ENCODE results near the gene SLC17A4. TPM values are rescaled to one million over a fixed set of nuclear protein-coding genes. Genes with fewer than 3 reads are reported as not detected.

SLC17A4 gene
- total and polyA plus RNA-seq, 2 experiments from 2014 or later, result not detected

DNA sequence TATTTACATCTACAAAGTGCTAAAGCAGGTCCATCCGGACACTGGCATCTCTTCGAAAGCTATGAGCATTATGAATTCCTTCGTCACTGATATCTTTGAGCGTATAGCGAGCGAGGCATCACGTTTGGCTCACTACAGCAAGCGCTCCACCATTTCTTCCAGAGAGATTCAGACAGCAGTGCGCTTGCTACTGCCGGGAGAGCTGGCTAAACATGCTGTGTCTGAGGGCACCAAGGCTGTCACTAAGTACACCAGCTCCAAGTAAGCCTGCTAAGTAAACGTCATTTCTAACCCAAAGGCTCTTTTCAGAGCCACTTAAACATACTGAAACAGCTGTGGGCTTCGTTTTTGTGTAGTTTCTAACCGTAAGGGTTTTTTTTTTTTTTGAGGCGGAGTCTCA lies 27.5 kb upstream of the SLC17A4 start (continued):
- TF ChIP-seq, protein P1, sequence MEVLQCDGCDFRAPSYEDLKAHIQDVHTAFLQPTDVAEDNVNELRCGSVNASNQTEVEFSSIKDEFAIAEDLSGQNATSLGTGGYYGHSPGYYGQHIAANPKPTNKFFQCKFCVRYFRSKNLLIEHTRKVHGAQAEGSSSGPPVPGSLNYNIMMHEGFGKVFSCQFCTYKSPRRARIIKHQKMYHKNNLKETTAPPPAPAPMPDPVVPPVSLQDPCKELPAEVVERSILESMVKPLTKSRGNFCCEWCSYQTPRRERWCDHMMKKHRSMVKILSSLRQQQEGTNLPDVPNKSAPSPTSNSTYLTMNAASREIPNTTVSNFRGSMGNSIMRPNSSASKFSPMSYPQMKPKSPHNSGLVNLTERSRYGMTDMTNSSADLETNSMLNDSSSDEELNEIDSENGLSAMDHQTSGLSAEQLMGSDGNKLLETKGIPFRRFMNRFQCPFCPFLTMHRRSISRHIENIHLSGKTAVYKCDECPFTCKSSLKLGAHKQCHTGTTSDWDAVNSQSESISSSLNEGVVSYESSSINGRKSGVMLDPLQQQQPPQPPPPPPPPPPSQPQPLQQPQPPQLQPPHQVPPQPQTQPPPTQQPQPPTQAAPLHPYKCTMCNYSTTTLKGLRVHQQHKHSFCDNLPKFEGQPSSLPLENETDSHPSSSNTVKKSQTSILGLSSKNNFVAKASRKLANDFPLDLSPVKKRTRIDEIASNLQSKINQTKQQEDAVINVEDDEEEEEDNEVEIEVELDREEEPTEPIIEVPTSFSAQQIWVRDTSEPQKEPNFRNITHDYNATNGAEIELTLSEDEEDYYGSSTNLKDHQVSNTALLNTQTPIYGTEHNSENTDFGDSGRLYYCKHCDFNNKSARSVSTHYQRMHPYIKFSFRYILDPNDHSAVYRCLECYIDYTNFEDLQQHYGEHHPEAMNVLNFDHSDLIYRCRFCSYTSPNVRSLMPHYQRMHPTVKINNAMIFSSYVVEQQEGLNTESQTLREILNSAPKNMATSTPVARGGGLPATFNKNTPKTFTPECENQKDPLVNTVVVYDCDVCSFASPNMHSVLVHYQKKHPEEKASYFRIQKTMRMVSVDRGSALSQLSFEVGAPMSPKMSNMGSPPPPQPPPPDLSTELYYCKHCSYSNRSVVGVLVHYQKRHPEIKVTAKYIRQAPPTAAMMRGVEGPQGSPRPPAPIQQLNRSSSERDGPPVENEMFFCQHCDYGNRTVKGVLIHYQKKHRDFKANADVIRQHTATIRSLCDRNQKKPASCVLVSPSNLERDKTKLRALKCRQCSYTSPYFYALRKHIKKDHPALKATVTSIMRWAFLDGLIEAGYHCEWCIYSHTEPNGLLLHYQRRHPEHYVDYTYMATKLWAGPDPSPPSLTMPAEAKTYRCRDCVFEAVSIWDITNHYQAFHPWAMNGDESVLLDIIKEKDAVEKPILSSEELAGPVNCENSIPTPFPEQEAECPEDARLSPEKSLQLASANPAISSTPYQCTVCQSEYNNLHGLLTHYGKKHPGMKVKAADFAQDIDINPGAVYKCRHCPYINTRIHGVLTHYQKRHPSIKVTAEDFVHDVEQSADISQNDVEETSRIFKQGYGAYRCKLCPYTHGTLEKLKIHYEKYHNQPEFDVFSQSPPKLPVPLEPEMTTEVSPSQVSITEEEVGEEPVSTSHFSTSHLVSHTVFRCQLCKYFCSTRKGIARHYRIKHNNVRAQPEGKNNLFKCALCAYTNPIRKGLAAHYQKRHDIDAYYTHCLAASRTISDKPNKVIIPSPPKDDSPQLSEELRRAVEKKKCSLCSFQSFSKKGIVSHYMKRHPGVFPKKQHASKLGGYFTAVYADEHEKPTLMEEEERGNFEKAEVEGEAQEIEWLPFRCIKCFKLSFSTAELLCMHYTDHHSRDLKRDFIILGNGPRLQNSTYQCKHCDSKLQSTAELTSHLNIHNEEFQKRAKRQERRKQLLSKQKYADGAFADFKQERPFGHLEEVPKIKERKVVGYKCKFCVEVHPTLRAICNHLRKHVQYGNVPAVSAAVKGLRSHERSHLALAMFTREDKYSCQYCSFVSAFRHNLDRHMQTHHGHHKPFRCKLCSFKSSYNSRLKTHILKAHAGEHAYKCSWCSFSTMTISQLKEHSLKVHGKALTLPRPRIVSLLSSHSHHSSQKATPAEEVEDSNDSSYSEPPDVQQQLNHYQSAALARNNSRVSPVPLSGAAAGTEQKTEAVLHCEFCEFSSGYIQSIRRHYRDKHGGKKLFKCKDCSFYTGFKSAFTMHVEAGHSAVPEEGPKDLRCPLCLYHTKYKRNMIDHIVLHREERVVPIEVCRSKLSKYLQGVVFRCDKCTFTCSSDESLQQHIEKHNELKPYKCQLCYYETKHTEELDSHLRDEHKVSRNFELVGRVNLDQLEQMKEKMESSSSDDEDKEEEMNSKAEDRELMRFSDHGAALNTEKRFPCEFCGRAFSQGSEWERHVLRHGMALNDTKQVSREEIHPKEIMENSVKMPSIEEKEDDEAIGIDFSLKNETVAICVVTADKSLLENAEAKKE (CRISPR knock-in tag; IDR thresholded peaks at IDR 0.05), result no peak
- no peak for TF ChIP-seq ZNF114 (CRISPR knock-in tag; IDR thresholded peaks at IDR 0.05)
- TF ChIP-seq JUNB (IDR thresholded peaks at IDR 0.05; ENCODE audit: unreplicated experiment), result no peak

DNA sequence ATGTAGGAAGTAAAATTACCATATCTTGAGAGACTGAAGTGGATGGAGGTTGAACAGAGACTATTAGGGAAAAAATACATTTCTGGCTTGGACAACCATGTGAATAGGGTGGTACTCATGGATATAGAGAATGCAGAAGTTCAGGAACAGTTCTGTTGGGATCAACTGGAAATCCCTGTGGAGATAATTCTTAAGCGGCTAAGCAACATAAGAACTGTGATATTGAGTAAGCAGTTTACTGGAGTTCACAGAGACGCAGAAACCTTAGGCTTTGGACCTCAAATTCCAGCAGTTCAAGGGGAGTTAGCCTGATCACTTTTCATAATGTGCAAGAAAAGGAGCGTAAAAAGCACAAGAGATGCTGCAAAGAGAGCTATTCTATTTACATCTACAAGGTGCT lies 23.6 kb upstream of the SLC17A4 start:
- H3K36me3 Mint-ChIP-seq (ENCODE audit: low read depth), result no peaks in the 10 kb centered on the region
- Histone ChIP-seq H3F3A (replicated peaks; ENCODE audit: low read depth) (no peaks in the 10 kb centered on the region), H3K9me2 (ENCODE audit: insufficient read depth) (0 out of 2 replicates have a peak, but pooled peaks cover 3% of the 10 kb centered on the region), H3K4me1 (ENCODE audit: insufficient read depth) (no peaks in the 10 kb centered on the region), H3K4me2 (no peak overlapping the region), H3K36me3 (ENCODE audit: insufficient read depth) (no peaks in the 10 kb centered on the region), H3K4me3 (no peak overlapping the region), H2AFZ (no peak overlapping the region), H3K27me3 (ENCODE audit: insufficient read depth) (no peaks in the 10 kb centered on the region), H3K79me2 (replicated peaks; ENCODE audit: insufficient read depth) (no peaks in the 10 kb centered on the region), H3K27ac (ENCODE audit: low read depth) (no peak overlapping the region), H4K20me1 (replicated peaks; ENCODE audit: insufficient read depth) (no peaks in the 10 kb centered on the region)
- H3K4me1 Mint-ChIP-seq, result no peaks in the 10 kb centered on the region
- no peak for TF ChIP-seq ZNF114 (CRISPR knock-in tag; IDR thresholded peaks at IDR 0.05)
- TF ChIP-seq, protein P2, sequence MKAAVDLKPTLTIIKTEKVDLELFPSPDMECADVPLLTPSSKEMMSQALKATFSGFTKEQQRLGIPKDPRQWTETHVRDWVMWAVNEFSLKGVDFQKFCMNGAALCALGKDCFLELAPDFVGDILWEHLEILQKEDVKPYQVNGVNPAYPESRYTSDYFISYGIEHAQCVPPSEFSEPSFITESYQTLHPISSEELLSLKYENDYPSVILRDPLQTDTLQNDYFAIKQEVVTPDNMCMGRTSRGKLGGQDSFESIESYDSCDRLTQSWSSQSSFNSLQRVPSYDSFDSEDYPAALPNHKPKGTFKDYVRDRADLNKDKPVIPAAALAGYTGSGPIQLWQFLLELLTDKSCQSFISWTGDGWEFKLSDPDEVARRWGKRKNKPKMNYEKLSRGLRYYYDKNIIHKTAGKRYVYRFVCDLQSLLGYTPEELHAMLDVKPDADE (IDR thresholded peaks at IDR 0.05), result no peak
- TF ChIP-seq, protein P3, sequence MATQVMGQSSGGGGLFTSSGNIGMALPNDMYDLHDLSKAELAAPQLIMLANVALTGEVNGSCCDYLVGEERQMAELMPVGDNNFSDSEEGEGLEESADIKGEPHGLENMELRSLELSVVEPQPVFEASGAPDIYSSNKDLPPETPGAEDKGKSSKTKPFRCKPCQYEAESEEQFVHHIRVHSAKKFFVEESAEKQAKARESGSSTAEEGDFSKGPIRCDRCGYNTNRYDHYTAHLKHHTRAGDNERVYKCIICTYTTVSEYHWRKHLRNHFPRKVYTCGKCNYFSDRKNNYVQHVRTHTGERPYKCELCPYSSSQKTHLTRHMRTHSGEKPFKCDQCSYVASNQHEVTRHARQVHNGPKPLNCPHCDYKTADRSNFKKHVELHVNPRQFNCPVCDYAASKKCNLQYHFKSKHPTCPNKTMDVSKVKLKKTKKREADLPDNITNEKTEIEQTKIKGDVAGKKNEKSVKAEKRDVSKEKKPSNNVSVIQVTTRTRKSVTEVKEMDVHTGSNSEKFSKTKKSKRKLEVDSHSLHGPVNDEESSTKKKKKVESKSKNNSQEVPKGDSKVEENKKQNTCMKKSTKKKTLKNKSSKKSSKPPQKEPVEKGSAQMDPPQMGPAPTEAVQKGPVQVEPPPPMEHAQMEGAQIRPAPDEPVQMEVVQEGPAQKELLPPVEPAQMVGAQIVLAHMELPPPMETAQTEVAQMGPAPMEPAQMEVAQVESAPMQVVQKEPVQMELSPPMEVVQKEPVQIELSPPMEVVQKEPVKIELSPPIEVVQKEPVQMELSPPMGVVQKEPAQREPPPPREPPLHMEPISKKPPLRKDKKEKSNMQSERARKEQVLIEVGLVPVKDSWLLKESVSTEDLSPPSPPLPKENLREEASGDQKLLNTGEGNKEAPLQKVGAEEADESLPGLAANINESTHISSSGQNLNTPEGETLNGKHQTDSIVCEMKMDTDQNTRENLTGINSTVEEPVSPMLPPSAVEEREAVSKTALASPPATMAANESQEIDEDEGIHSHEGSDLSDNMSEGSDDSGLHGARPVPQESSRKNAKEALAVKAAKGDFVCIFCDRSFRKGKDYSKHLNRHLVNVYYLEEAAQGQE (IDR thresholded peaks at IDR 0.05; ENCODE audit: unreplicated experiment), result no peak
- TF ChIP-seq STAT1 (IDR thresholded peaks at IDR 0.05; ENCODE audit: unreplicated experiment), result no peak
- TF ChIP-seq EZH2phosphoT487 (IDR thresholded peaks at IDR 0.05; ENCODE audit: unreplicated experiment), result no peak
- TF ChIP-seq NANOG (IDR thresholded peaks at IDR 0.05; ENCODE audit: borderline replicate concordance), result no peak
- TF ChIP-seq, protein P4, sequence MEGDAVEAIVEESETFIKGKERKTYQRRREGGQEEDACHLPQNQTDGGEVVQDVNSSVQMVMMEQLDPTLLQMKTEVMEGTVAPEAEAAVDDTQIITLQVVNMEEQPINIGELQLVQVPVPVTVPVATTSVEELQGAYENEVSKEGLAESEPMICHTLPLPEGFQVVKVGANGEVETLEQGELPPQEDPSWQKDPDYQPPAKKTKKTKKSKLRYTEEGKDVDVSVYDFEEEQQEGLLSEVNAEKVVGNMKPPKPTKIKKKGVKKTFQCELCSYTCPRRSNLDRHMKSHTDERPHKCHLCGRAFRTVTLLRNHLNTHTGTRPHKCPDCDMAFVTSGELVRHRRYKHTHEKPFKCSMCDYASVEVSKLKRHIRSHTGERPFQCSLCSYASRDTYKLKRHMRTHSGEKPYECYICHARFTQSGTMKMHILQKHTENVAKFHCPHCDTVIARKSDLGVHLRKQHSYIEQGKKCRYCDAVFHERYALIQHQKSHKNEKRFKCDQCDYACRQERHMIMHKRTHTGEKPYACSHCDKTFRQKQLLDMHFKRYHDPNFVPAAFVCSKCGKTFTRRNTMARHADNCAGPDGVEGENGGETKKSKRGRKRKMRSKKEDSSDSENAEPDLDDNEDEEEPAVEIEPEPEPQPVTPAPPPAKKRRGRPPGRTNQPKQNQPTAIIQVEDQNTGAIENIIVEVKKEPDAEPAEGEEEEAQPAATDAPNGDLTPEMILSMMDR (conservative IDR thresholded peaks at IDR 0.05; ENCODE audit: low read depth in 2 of 2), result no peak
- TF ChIP-seq JUNB (IDR thresholded peaks at IDR 0.05; ENCODE audit: unreplicated experiment), result no peak
- TF ChIP-seq EZH2 (IDR thresholded peaks at IDR 0.05; ENCODE audit: low read depth, unreplicated experiment), result no peak
- no peak for TF ChIP-seq POLR2AphosphoS5 (IDR thresholded peaks at IDR 0.05; ENCODE audit: low read depth)
- TF ChIP-seq CREB1 (CRISPR knock-in tag; IDR thresholded peaks at IDR 0.05; ENCODE audit: low read depth), result no peak
- no peak overlapping the region for H3K4me3 Mint-ChIP-seq
- peaks cover 2% of the 10 kb centered on the region; the same call in 2 of the 3 replicates for H3K9me3 Mint-ChIP-seq
- no peak for DNase-seq (ENCODE audit: low spot score)
- H3K27ac Mint-ChIP-seq, result no peak overlapping the region
- no peak for ATAC-seq
- peaks cover 2% of the 10 kb centered on the region for H3K27me3 Mint-ChIP-seq (ENCODE audit: insufficient read depth, low read depth, poor library complexity)

All from GM23338 (cell line).